GM19438 (cell line): ENCODE measurements around the gene ZBTB39.
A peak's percentile ranks its signal among the peaks of the same experiment; 100 is the strongest.
"Not testable (repeated sequence)": the region's sequence is repeated elsewhere in the genome, so short reads cannot be mapped to it uniquely, and the experiment has no call there.

ENCODE experiments used
- ATAC-seq: cut with Tn5 transposase; IDR thresholded peaks from one replicate; pipeline ENCODE4 v1.9.1; 2021; ENCODE audit warnings: low read depth; ENCODE audit not compliant: unreplicated experiment

ZBTB39 gene

GRCh38 chr12:57031789-57032188, 25.4 kb upstream of the ZBTB39 start:
- ATAC-seq = no peak

GRCh38 chr12:57031138-57031725, 24.9 kb upstream of the ZBTB39 start:
- no peak for ATAC-seq

GRCh38 chr12:57029457-57029856, 23.1 kb upstream of the ZBTB39 start:
- ATAC-seq = no peak

GRCh38 chr12:57027805-57028153, 21.4 kb upstream of the ZBTB39 start:
- no peak for ATAC-seq

- ATAC-seq = no peak
Observed at GRCh38 chr12:57027011-57027804, 20.9 kb upstream of the ZBTB39 start.

GRCh38 chr12:57025196-57025595, 18.9 kb upstream of the ZBTB39 start:
- ATAC-seq = no peak

- ATAC-seq = not testable (repeated sequence)
Observed at GRCh38 chr12:57022324-57022723, 16.0 kb upstream of the ZBTB39 start.

- no peak for ATAC-seq
Observed at GRCh38 chr12:57019983-57020719, 13.8 kb upstream of the ZBTB39 start.

- ATAC-seq = no peak
Observed at GRCh38 chr12:57018906-57019305, 12.6 kb upstream of the ZBTB39 start.

GRCh38 chr12:57018353-57018752, 12.0 kb upstream of the ZBTB39 start:
- ATAC-seq = not testable (repeated sequence)

- no peak for ATAC-seq
Observed at GRCh38 chr12:57016348-57016747, 10.0 kb upstream of the ZBTB39 start, which contains the start of gene TAC3. TAC3 (minus strand) TSS chr12:57016529; CDS start chr12:57015797, 732 bp downstream.

- ATAC-seq = peak; percentile 76
Observed at GRCh38 chr12:57012600-57013465, 6.5 kb upstream of the ZBTB39 start.

GRCh38 chr12:57011438-57012424, 5.4 kb upstream of the ZBTB39 start:
- ATAC-seq = no peak

GRCh38 chr12:57010627-57011247, 4.4 kb upstream of the ZBTB39 start:
- ATAC-seq = no peak

- no peak for ATAC-seq
Observed at GRCh38 chr12:57009949-57010626, 3.7 kb upstream of the ZBTB39 start.

- ATAC-seq = no peak
Observed at GRCh38 chr12:57008178-57008577, 1.8 kb upstream of the ZBTB39 start.

- ATAC-seq = peak; percentile 8
Observed at GRCh38 chr12:57006809-57007475, 596 bp upstream of the ZBTB39 start.

GRCh38 chr12:57004651-57005050, 1.7 kb downstream of the ZBTB39 start:
- ATAC-seq = no peak
